Lower leg skin (tissue), 3 donors: ENCODE results near the gene ITGA7.

Experiments
- CTCF ChIP-seq, 3 donors: fragments of 450-650 bp; IDR thresholded peaks; one replicate each; pipeline ENCODE4 v1.5.1; 2016; ENCODE audit warnings: antibody characterized with exemption in 3 of 3, mild to moderate bottlenecking in 3 of 3, moderate library complexity in 2 of 3
- POLR2A ChIP-seq, 2 donors: fragments of 450-650 bp; IDR thresholded peaks; one replicate each; pipeline ENCODE4 v1.6.1; 2016 to 2017; ENCODE audit warnings: antibody characterized with exemption in 2 of 2, mild to moderate bottlenecking in 1 of 2, moderate library complexity in 1 of 2

GRCh38 chr12:55712700-55713415 lies 5.2 kb upstream of the ITGA7 start:
- TF ChIP-seq CTCF (IDR thresholded peaks at IDR 0.05) (no peak), POLR2A (IDR thresholded peaks at IDR 0.05) (no peak)
